HCT116 (cell line): ENCODE results near the gene GALNT14. TPM values are rescaled to one million over a fixed set of nuclear protein-coding genes. Genes with fewer than 3 reads are reported as not detected.

Source experiments
- ATAC-seq: fragments of 200-7000 bp; cut with Tn5 transposase; 2 replicates; pipeline ENCODE4 v1.9.1; 2020; ENCODE audit warnings: mild to moderate bottlenecking, moderate library complexity
- BruUV-seq: library from RNA; stranded (reverse); fragments of 400-500 nt; replicated peaks from 2 replicates; lab custom pipeline; 2021; lab: Mats Ljungman, UMichigan
- CTCF ChIA-PET: fragments of 300-600 bp; sonication (Branson Sonifier 250); formaldehyde crosslinking; loops from one replicate; lab custom pipeline; 2021; ENCODE audit warnings: antibody characterized with exemption; lab: Charles Lee
- POLR2A ChIA-PET: fragments of 300-600, 350-600 bp; sonication (Branson Sonifier 250); formaldehyde crosslinking; loops from one replicate; lab custom pipeline; 2021; ENCODE audit warnings: antibody characterized with exemption; lab: Charles Lee
- RAD21 ChIA-PET, 2 experiments: fragments of 300-600 bp; sonication (Branson Sonifier 250); formaldehyde crosslinking; loops; one replicate each; lab custom pipeline; 2023; ENCODE audit warnings: low total read pairs in 2 of 2; ENCODE audit not compliant: uncharacterized antibody in 2 of 2, unreplicated experiment in 2 of 2, low non-redundant PET in 1 of 2; lab: Charles Lee
- DNase-seq: peaks from one replicate; pipeline ENCODE4 v3.0.0-alpha.2; 2010; ENCODE audit warnings: low read depth, low spot score
- H2AFZ ChIP-seq: fragments of 200-600 bp; shearing (Covaris generic), sonication (generic); 2 replicates; pipeline ENCODE4 v1.6.1; 2017; ENCODE audit warnings: low read depth, mixed run types, mixed read lengths, antibody characterized with exemption, low read length; ENCODE audit not compliant: poor library complexity, severe bottlenecking
- H3K27ac ChIP-seq: 2 replicates; pipeline ENCODE4 v1.5.1; 2012; ENCODE audit warnings: low read depth, low read length
- H3K27me3 ChIP-seq: fragments of 200-600 bp; sonication (generic); 2 replicates; pipeline ENCODE4 v1.6.1; 2016; ENCODE audit warnings: mixed run types, low read length, mixed read lengths; ENCODE audit not compliant: insufficient read depth
- H3K36me3 ChIP-seq, 2 experiments: fragments of 200-500 bp in 1 of 2; fragments of 200-600 bp in 1 of 2; sonication (Bioruptor generic) in 1 of 2; sonication (generic) in 1 of 2; 2 replicates each; pipeline versions ENCODE4 v1.5.1 to v1.6.1; 2014 to 2016; ENCODE audit warnings: low read length in 2 of 2, inconsistent platforms in 1 of 2, mixed read lengths in 1 of 2, mixed run types in 1 of 2; ENCODE audit not compliant: insufficient read depth in 2 of 2, control insufficient read depth in 1 of 2
- H3K4me1 ChIP-seq, 2 experiments: fragments of 200-600 bp in 1 of 2; sonication (generic) in 1 of 2; 2 replicates each; pipeline versions ENCODE4 v1.5.1 to v1.6.1; 2012 to 2017; ENCODE audit warnings: low read length in 2 of 2, inconsistent platforms in 1 of 2, mild to moderate bottlenecking in 1 of 2, mixed read lengths in 1 of 2, mixed run types in 1 of 2, moderate library complexity in 1 of 2; ENCODE audit not compliant: insufficient read depth in 2 of 2, control insufficient read depth in 1 of 2
- H3K4me2 ChIP-seq: fragments of 200-600 bp; sonication (generic); 2 replicates; pipeline ENCODE4 v1.6.1; 2017; ENCODE audit warnings: mixed run types, low read length, mixed read lengths
- H3K4me3 ChIP-seq, 2 experiments: fragments of 200-600 bp in 1 of 2; sonication (generic) in 1 of 2; replicated peaks in 1 of 2; 2 replicates each; pipeline ENCODE4 v1.5.1; 2011 to 2016; ENCODE audit warnings: low read length in 2 of 2, control low read depth in 1 of 2, low read depth in 1 of 2, mild to moderate bottlenecking in 1 of 2, mixed read lengths in 1 of 2, mixed run types in 1 of 2
- H3K79me2 ChIP-seq: fragments of 200-600 bp; sonication (generic); 2 replicates; pipeline ENCODE4 v1.6.1; 2017; ENCODE audit warnings: mild to moderate bottlenecking, mixed run types, low read length, moderate library complexity, mixed read lengths; ENCODE audit not compliant: insufficient read depth
- H3K9ac ChIP-seq: fragments of 200-600 bp; sonication (generic); 2 replicates; pipeline ENCODE4 v1.6.1; 2016; ENCODE audit warnings: low read length, mixed read lengths
- H3K9me2 ChIP-seq: fragments of 200-600 bp; sonication (generic), shearing (Covaris generic); 2 replicates; pipeline ENCODE4 v1.6.1; 2017; ENCODE audit warnings: mixed run types, mild to moderate bottlenecking, moderate library complexity; ENCODE audit not compliant: insufficient read depth
- H3K9me3 ChIP-seq, 2 experiments: fragments of 200-500 bp in 1 of 2; fragments of 200-600 bp in 1 of 2; sonication (Bioruptor generic) in 1 of 2; sonication (generic) in 1 of 2; 2 replicates each; pipeline ENCODE4 v1.6.1; 2014 to 2017; ENCODE audit warnings: low read length in 2 of 2, mixed read lengths in 2 of 2, inconsistent platforms in 1 of 2, low read depth in 1 of 2, mild to moderate bottlenecking in 1 of 2, mixed run types in 1 of 2, moderate library complexity in 1 of 2; ENCODE audit not compliant: control insufficient read depth in 1 of 2, insufficient read depth in 1 of 2
- H4K20me1 ChIP-seq: fragments of 200-600 bp; sonication (generic), shearing (Covaris generic); 2 replicates; pipeline ENCODE4 v1.6.1; 2017; ENCODE audit warnings: mixed run types, mild to moderate bottlenecking, moderate library complexity; ENCODE audit not compliant: insufficient read depth
- CBX3 ChIP-seq: IDR thresholded peaks from 2 replicates; pipeline ENCODE4 v1.6.1; 2012; ENCODE audit warnings: low read depth
- CTCF ChIP-seq, 3 experiments: fragments of 200-600 bp in 1 of 3; sonication (generic) in 1 of 3; IDR thresholded peaks in 2 of 3; conservative IDR thresholded peaks in 1 of 3; 2 replicates each; pipeline ENCODE4 v1.5.1; 2012 to 2017; ENCODE audit warnings: low read depth in 2 of 3, low read length in 2 of 3, antibody characterized with exemption in 1 of 3, borderline replicate concordance in 1 of 3, control low read depth in 1 of 3, mild to moderate bottlenecking in 1 of 3, mixed read lengths in 1 of 3, mixed run types in 1 of 3, moderate library complexity in 1 of 3; ENCODE audit not compliant: insufficient read depth in 1 of 3
- EGR1 ChIP-seq: IDR thresholded peaks from 2 replicates; pipeline ENCODE4 v1.6.1; 2012; ENCODE audit warnings: low read depth
- ELF1 ChIP-seq: IDR thresholded peaks from 2 replicates; pipeline ENCODE4 v1.6.1; 2012; ENCODE audit warnings: low read depth, borderline replicate concordance
- EZH2 ChIP-seq: fragments of 200-600 bp; sonication (generic); IDR thresholded peaks from 2 replicates; pipeline ENCODE4 v1.6.1; 2017; ENCODE audit warnings: antibody characterized with exemption, mixed run types
- JUND ChIP-seq: IDR thresholded peaks from 2 replicates; pipeline ENCODE4 v1.6.1; 2012
- MAX ChIP-seq: IDR thresholded peaks from 2 replicates; pipeline ENCODE4 v1.6.1; 2012
- POLR2AphosphoS5 ChIP-seq: IDR thresholded peaks from 2 replicates; pipeline ENCODE4 v1.6.1; 2011; ENCODE audit warnings: mild to moderate bottlenecking, low read depth, low read length, moderate library complexity
- RAD21 ChIP-seq: IDR thresholded peaks from 2 replicates; pipeline ENCODE4 v1.6.1; 2012; ENCODE audit warnings: low read depth, mild to moderate bottlenecking
- REST ChIP-seq: IDR thresholded peaks from 2 replicates; pipeline ENCODE4 v1.6.1; 2012; ENCODE audit warnings: low read depth
- SRF ChIP-seq: IDR thresholded peaks from 2 replicates; pipeline ENCODE4 v1.6.1; 2012; ENCODE audit warnings: low read depth
- TCF7L2 ChIP-seq: IDR thresholded peaks from 2 replicates; pipeline ENCODE4 v1.7.0; 2011; ENCODE audit warnings: borderline replicate concordance, inconsistent platforms; ENCODE audit not compliant: insufficient read depth, insufficient read length; ENCODE audit errors: extremely low read depth
- YY1 ChIP-seq: IDR thresholded peaks from 2 replicates; pipeline ENCODE4 v1.6.1; 2011; ENCODE audit warnings: low read length, low read depth, moderate library complexity, mild to moderate bottlenecking; ENCODE audit not compliant: insufficient replicate concordance; ENCODE audit errors: extremely low read depth
- ZBTB33 ChIP-seq: IDR thresholded peaks from 2 replicates; pipeline ENCODE4 v1.6.1; 2011; ENCODE audit warnings: mild to moderate bottlenecking, low read length, moderate library complexity; ENCODE audit not compliant: insufficient replicate concordance; ENCODE audit errors: extremely low read depth
- intact Hi-C: fragments of 100-400 bp; cut with micrococcal nuclease; formaldehyde crosslinking; loops from 2 replicates; pipeline ENCODE4 v1.10.0; 2022
- total RNA-seq: library from RNA; stranded (reverse); gene quantifications from one replicate; pipeline ENCODE4 v1.2.1, GENCODE V29; 2021; ENCODE audit not compliant: unreplicated experiment

Gene GALNT14
- total RNA-seq, 1 experiment from 2014 or later: 11.2 TPM

GRCh38 chr2:31012406-31012805, 125.8 kb downstream of the GALNT14 start (continued):
- no peak for TF ChIP-seq ZBTB33
- TF ChIP-seq, all 23 proteins: peak for 0

- TF ChIP-seq ELF1 (no peak), CBX3 (no peak), YY1 (no peak), EZH2 (no peak), POLR2AphosphoS5 (no peak), JUND (no peak), REST (no peak), EGR1 (no peak), MAX (no peak), RAD21 (no peak), CTCF (IDR thresholded peaks at IDR 0.05 in 2 of 3, conservative IDR thresholded peaks at IDR 0.05 in 1 of 3; ENCODE audit: borderline replicate concordance in 1 of 3, insufficient read depth in 1 of 3, low read depth in 2 of 3, low read length in 2 of 3) (no peak), TCF7L2 (no peak), SRF (no peak)
Observed at GRCh38 chr2:31011587-31011986, 126.7 kb downstream of the GALNT14 start.

More at GRCh38 chr2:31011587-31011986, 126.7 kb downstream of the GALNT14 start:
- H4K20me1 ChIP-seq: no peaks in the 10 kb centered on the region
- no peaks in the 10 kb centered on the region for H3K36me3 ChIP-seq
- no peaks in the 10 kb centered on the region for H3K9me3 ChIP-seq
- ChIA-PET RAD21 (no interaction called here), CTCF (no interaction called here), POLR2A (no interaction called here)
- intact Hi-C loops: no loop called here
- BruUV-seq: no TSS peak
- H3K4me1 ChIP-seq: no peaks in the 10 kb centered on the region
- ATAC-seq: no peak
- no peak overlapping the region for H3K4me2 ChIP-seq
- no peaks in the 10 kb centered on the region for H3K79me2 ChIP-seq
- no peak for DNase-seq
- H3K27ac ChIP-seq: no peak overlapping the region
- H3K27me3 ChIP-seq: no peaks in the 10 kb centered on the region
- H3K9me2 ChIP-seq: no peaks in the 10 kb centered on the region
- H3K4me3 ChIP-seq: no peak overlapping the region
- H3K9ac ChIP-seq: no peak overlapping the region
- no peak overlapping the region for H2AFZ ChIP-seq
